Neuronal stem cell (in vitro differentiated cells): ENCODE results near the gene SAGE1.
"Not testable (repeated sequence)": the region's sequence is repeated elsewhere in the genome, so short reads cannot be mapped to it uniquely, and the experiment has no call there.

Source experiments
- DNase-seq: peaks from one replicate; pipeline ENCODE4 v3.0.0-alpha.2; 2013; ENCODE audit warnings: low spot score
- H2AFZ ChIP-seq: one replicate; pipeline ENCODE4 v1.6.1; 2013; ENCODE audit warnings: mild to moderate bottlenecking, low read length, inconsistent platforms
- H2AK5ac ChIP-seq: 2 replicates; pipeline ENCODE4 v1.6.1; 2013; ENCODE audit warnings: low read depth, mild to moderate bottlenecking, inconsistent platforms, low read length, moderate library complexity, mixed read lengths
- H2BK120ac ChIP-seq: 2 replicates; pipeline ENCODE4 v1.6.1; 2013; ENCODE audit warnings: low read depth, mild to moderate bottlenecking, inconsistent platforms, low read length, moderate library complexity, mixed read lengths
- H2BK12ac ChIP-seq: one replicate; pipeline ENCODE4 v1.6.1; 2013; ENCODE audit warnings: low read length, inconsistent platforms
- H2BK15ac ChIP-seq: 2 replicates; pipeline ENCODE4 v1.6.1; 2013; ENCODE audit warnings: mild to moderate bottlenecking, low read length, inconsistent platforms, mixed read lengths
- H2BK5ac ChIP-seq: one replicate; pipeline ENCODE4 v1.6.1; 2013; ENCODE audit warnings: inconsistent platforms, mild to moderate bottlenecking, low read length, moderate library complexity
- H3K14ac ChIP-seq: one replicate; pipeline ENCODE4 v1.6.1; 2013; ENCODE audit warnings: low read length, inconsistent platforms
- H3K18ac ChIP-seq: 2 replicates; pipeline ENCODE4 v1.6.1; 2013; ENCODE audit warnings: low read length, inconsistent platforms
- H3K23ac ChIP-seq: 2 replicates; pipeline ENCODE4 v1.6.1; 2013; ENCODE audit warnings: low read depth, mild to moderate bottlenecking, mixed read lengths, low read length, inconsistent platforms; ENCODE audit not compliant: poor library complexity
- H3K27ac ChIP-seq: replicated peaks from 3 replicates; pipeline ENCODE4 v1.5.1; 2013; ENCODE audit warnings: low read length, inconsistent platforms
- H3K27me3 ChIP-seq, 3 experiments: 2 replicates each; pipeline ENCODE4 v1.6.1; 2013; ENCODE audit warnings: low read length in 3 of 3, mild to moderate bottlenecking in 2 of 3, inconsistent platforms in 1 of 3, low read depth in 1 of 3, mixed read lengths in 1 of 3, moderate library complexity in 1 of 3; ENCODE audit not compliant: control insufficient read depth in 3 of 3, insufficient read depth in 3 of 3
- H3K36me3 ChIP-seq, 2 donors: replicated peaks in 1 of 2; 2 replicates each; pipeline ENCODE4 v1.6.1; 2013; ENCODE audit warnings: low read length in 2 of 2; ENCODE audit not compliant: control insufficient read depth in 2 of 2, insufficient read depth in 2 of 2
- H3K4ac ChIP-seq: 2 replicates; pipeline ENCODE4 v1.6.1; 2013; ENCODE audit warnings: inconsistent platforms, mild to moderate bottlenecking, low read length, moderate library complexity
- H3K4me1 ChIP-seq, 2 donors: 1 replicate in 1 of 2; 2 replicates in 1 of 2; pipeline ENCODE4 v1.6.1; 2013; ENCODE audit warnings: low read length in 2 of 2, low read depth in 1 of 2; ENCODE audit not compliant: control insufficient read depth in 2 of 2, insufficient read depth in 1 of 2
- H3K4me2 ChIP-seq: one replicate; pipeline ENCODE4 v1.6.1; 2013; ENCODE audit warnings: mild to moderate bottlenecking, low read length, inconsistent platforms; ENCODE audit not compliant: insufficient read depth, poor library complexity, severe bottlenecking
- H3K4me3 ChIP-seq, 2 donors: 2 replicates each; pipeline ENCODE4 v1.5.1; 2013; ENCODE audit warnings: low read length in 2 of 2, mild to moderate bottlenecking in 2 of 2, inconsistent platforms in 1 of 2, moderate library complexity in 1 of 2
- H3K79me1 ChIP-seq: one replicate; pipeline ENCODE4 v1.6.1; 2013; ENCODE audit warnings: low read depth, mild to moderate bottlenecking, inconsistent platforms, low read length, moderate library complexity
- H3K9ac ChIP-seq: one replicate; pipeline ENCODE4 v1.6.1; 2013; ENCODE audit warnings: mild to moderate bottlenecking, low read depth, low read length, inconsistent platforms; ENCODE audit not compliant: poor library complexity
- H3K9me3 ChIP-seq, 2 donors: replicated peaks in 1 of 2; 2 replicates each; pipeline versions ENCODE3 to v1.6.1; 2013; ENCODE audit warnings: low read length in 2 of 2, mild to moderate bottlenecking in 2 of 2, inconsistent platforms in 1 of 2, low read depth in 1 of 2, mixed read lengths in 1 of 2, moderate library complexity in 1 of 2; ENCODE audit not compliant: control insufficient read depth in 2 of 2, insufficient read depth in 1 of 2
- H4K8ac ChIP-seq: one replicate; pipeline ENCODE4 v1.6.1; 2013; ENCODE audit warnings: low read depth, mild to moderate bottlenecking, inconsistent platforms, low read length, moderate library complexity
- H4K91ac ChIP-seq: one replicate; pipeline ENCODE4 v1.6.1; 2013; ENCODE audit warnings: low read length, low read depth, mild to moderate bottlenecking, inconsistent platforms; ENCODE audit not compliant: poor library complexity
- WGBS, 2 donors: extraction: QIAGEN DNeasy Blood & Tissue Kit; methylation state at CpG; one replicate each; pipeline ENCODE4 v1.1.7; 2013; ENCODE audit warnings: missing lambda C conversion rate in 2 of 2, mixed read lengths in 1 of 2; ENCODE audit not compliant: insufficient read length in 2 of 2, insufficient replicate concordance in 1 of 2; ENCODE audit errors: extremely low coverage in 2 of 2; 5-methylcytosine and 5-hydroxymethylcytosine counted together

SAGE1 gene

GRCh38 chrX:135892781-135893180 lies 735 bp upstream of the SAGE1 start:
- no peak overlapping the region for H3K9ac ChIP-seq
- no peak overlapping the region for H3K23ac ChIP-seq
- no peak overlapping the region for H3K4me2 ChIP-seq
- no peak overlapping the region for H3K4me3 ChIP-seq
- H3K27ac ChIP-seq: no peak overlapping the region
- H3K79me1 ChIP-seq: no peaks in the 10 kb centered on the region
- no peak overlapping the region for H2BK12ac ChIP-seq
- no peak overlapping the region for H3K4ac ChIP-seq
- no peak overlapping the region for H3K14ac ChIP-seq
- H3K36me3 ChIP-seq: no peaks in the 10 kb centered on the region
- DNase-seq: no peak
- H3K9me3 ChIP-seq: no peaks in the 10 kb centered on the region
- H2AK5ac ChIP-seq: no peak overlapping the region
- no peak overlapping the region for H4K8ac ChIP-seq
- no peak overlapping the region for H4K91ac ChIP-seq
- H2AFZ ChIP-seq: no peak overlapping the region
- no peak overlapping the region for H2BK5ac ChIP-seq
- H3K4me1 ChIP-seq: no peaks in the 10 kb centered on the region
- H3K18ac ChIP-seq: no peak overlapping the region
- WGBS, 2 donors: no CpG with 5 or more reads among the region's 11 CpGs
- no peak overlapping the region for H2BK15ac ChIP-seq
- H3K27me3 ChIP-seq: no peaks in the 10 kb centered on the region
- no peak overlapping the region for H2BK120ac ChIP-seq

- Histone ChIP-seq H3K23ac (no peak overlapping the region), H3K27me3 (peaks cover 0 to 32% (median 0%) of the 10 kb centered on the region in 3 experiments), H4K8ac (no peak overlapping the region), H3K4me1 (no peaks in the 10 kb centered on the region), H2AK5ac (no peak overlapping the region), H2BK15ac (no peak overlapping the region), H4K91ac (no peak overlapping the region), H3K27ac (no peak overlapping the region), H2BK12ac (no peak overlapping the region), H2AFZ (no peak overlapping the region), H2BK120ac (no peak overlapping the region), H3K4ac (no peak overlapping the region), H3K9me3 (no peaks in the 10 kb centered on the region), H3K14ac (no peak overlapping the region), H2BK5ac (no peak overlapping the region), H3K4me2 (no peak overlapping the region), H3K36me3 (no peaks in the 10 kb centered on the region), H3K4me3 (no peak overlapping the region), H3K9ac (no peak overlapping the region), H3K79me1 (peaks cover 2% of the 10 kb centered on the region), H3K18ac (no peak overlapping the region)
- no peak for DNase-seq
- no CpG with 5 or more reads among the region's 5 CpGs for WGBS, 2 donors
Measured at GRCh38 chrX:135910251-135910650, 16.7 kb downstream of the SAGE1 start.

- no peak overlapping the region for H3K18ac ChIP-seq
- no peak overlapping the region for H3K23ac ChIP-seq
- H3K9ac ChIP-seq: no peak overlapping the region
- WGBS, 2 donors: no CpG with 5 or more reads among the region's 5 CpGs
- H3K79me1 ChIP-seq: peaks cover 2% of the 10 kb centered on the region
- H3K27ac ChIP-seq: no peak overlapping the region
- H3K9me3 ChIP-seq: no peaks in the 10 kb centered on the region
- peaks cover 0 to 37% (median 0%) of the 10 kb centered on the region in 3 experiments for H3K27me3 ChIP-seq
- no peak overlapping the region for H2BK15ac ChIP-seq
- H4K8ac ChIP-seq: no peak overlapping the region
- H3K4me2 ChIP-seq: no peak overlapping the region
- H2AFZ ChIP-seq: no peak overlapping the region
- no peak for DNase-seq
- no peak overlapping the region for H2BK12ac ChIP-seq
- no peak overlapping the region for H2BK120ac ChIP-seq
- no peak overlapping the region for H3K14ac ChIP-seq
- no peaks in the 10 kb centered on the region for H3K36me3 ChIP-seq
- no peak overlapping the region for H4K91ac ChIP-seq
- no peak overlapping the region for H3K4ac ChIP-seq
- no peak overlapping the region for H3K4me3 ChIP-seq
- no peak overlapping the region for H2AK5ac ChIP-seq
- no peaks in the 10 kb centered on the region for H3K4me1 ChIP-seq
- H2BK5ac ChIP-seq: no peak overlapping the region
Measured at GRCh38 chrX:135914404-135914803, 20.9 kb downstream of the SAGE1 start.

DNA sequence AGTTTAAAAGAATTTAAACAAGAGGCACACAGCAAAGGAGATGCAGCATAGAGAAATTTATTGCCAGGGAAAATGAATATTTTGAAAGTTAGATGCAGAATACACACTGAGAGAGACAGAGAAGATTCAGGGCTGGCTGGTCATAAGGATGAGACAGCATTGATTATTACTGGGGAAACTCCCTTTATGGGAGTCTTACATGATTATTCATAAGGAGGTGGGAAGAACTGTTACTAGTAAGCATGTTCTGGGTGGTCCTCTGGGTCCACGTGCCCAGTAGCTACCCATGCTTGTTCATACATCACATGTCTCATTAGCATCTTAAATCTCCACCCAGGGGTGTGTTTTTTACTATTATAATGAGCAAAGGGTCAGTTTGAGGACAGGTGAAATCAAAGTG lies 27.0 kb downstream of the SAGE1 start:
- H3K14ac ChIP-seq, H2BK120ac ChIP-seq, H2BK12ac ChIP-seq, H3K4me2 ChIP-seq, H3K4ac ChIP-seq, H3K36me3 ChIP-seq, H3K18ac ChIP-seq, H3K9ac ChIP-seq, H3K27ac ChIP-seq, H2AK5ac ChIP-seq, H3K79me1 ChIP-seq, H2AFZ ChIP-seq, DNase-seq, H2BK15ac ChIP-seq, H3K23ac ChIP-seq, H4K91ac ChIP-seq, H3K4me1 ChIP-seq, H3K4me3 ChIP-seq, H2BK5ac ChIP-seq, H3K9me3 ChIP-seq, H4K8ac ChIP-seq: not testable (repeated sequence)
- peaks cover 0 to 10% (median 0%) of the 10 kb centered on the region in 3 experiments for H3K27me3 ChIP-seq
- WGBS, 2 donors: no CpG with 5 or more reads among the region's 1 CpG
